Activated CD4-positive, alpha-beta memory T cell treated with anti-CD3 and anti-CD28 coated beads for 36 hours (primary cell): Measurements from ENCODE around the gene GAB2. TPM values are rescaled to one million over a fixed set of nuclear protein-coding genes. Genes with fewer than 3 reads are reported as not detected.
"Not testable (repeated sequence)": the region's sequence is repeated elsewhere in the genome, so short reads cannot be mapped to it uniquely, and the experiment has no call there.

Source experiments
- CTCF ChIA-PET: fragments of 350-600 bp; sonication (Branson Sonifier 250); formaldehyde crosslinking; loops from one replicate; lab custom pipeline; 2021; ENCODE audit warnings: antibody characterized with exemption, inconsistent platforms; lab: Charles Lee
- POLR2A ChIA-PET: fragments of 350-600 bp; sonication (Branson Sonifier 250); formaldehyde crosslinking; loops from one replicate; lab custom pipeline; 2021; ENCODE audit warnings: antibody characterized with exemption; lab: Charles Lee
- DNase-seq: peaks from one replicate; pipeline ENCODE4 v3.0.0-alpha.2; 2020
- H3K27ac Mint-ChIP-seq: one replicate; pipeline ENCODE4 v1.8.0; 2021; ENCODE audit warnings: mixed read lengths
- H3K27me3 Mint-ChIP-seq: one replicate; pipeline ENCODE4 v1.8.0; 2021; ENCODE audit warnings: mixed read lengths
- H3K36me3 Mint-ChIP-seq: one replicate; pipeline ENCODE4 v1.8.0; 2021; ENCODE audit warnings: mixed read lengths
- H3K4me1 Mint-ChIP-seq: one replicate; pipeline ENCODE4 v1.8.0; 2021; ENCODE audit warnings: low read depth, mixed read lengths
- H3K4me3 Mint-ChIP-seq: one replicate; pipeline ENCODE4 v1.8.0; 2021; ENCODE audit warnings: mild to moderate bottlenecking, mixed read lengths
- H3K9me3 Mint-ChIP-seq: one replicate; pipeline ENCODE4 v1.8.0; 2021; ENCODE audit warnings: mixed read lengths
- intact Hi-C: fragments of 100-400 bp; cut with micrococcal nuclease; formaldehyde crosslinking; loops from one replicate; pipeline ENCODE4 v1.15.1; 2023
- total RNA-seq, 2 experiments: library from RNA; stranded (reverse); gene quantifications; one replicate each; pipeline ENCODE4 v1.2.3, GENCODE V29; 2021

GAB2 gene
- total RNA-seq, 2 experiments from 2014 or later, result 8.9 to 11.1 TPM

DNA sequence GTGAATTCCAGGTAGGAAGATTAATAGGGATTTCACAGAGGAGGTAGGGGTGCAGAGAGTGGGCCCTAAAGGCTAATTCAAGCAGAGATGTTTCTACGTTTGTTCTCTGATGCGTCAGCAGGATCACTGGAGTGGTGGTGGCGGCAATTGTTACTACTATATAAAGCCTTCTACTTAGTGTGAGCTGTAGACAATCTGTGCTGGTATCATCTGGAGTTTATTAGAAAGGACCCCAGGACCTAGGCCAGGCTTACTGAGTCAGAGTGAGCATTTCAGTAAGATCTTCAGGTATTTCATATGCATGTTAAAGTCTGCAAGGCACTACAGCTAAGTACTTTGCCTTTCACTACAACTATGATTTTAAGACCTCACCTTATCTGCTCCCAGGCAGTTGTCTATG is 169.4 kb downstream of the GAB2 start:
- ChIA-PET CTCF (interaction anchor here (0.9 kb wide), 1 partner anchor 109 kb away, joined by 3 read pairs; the partner anchor contains the start of gene ALG8), POLR2A (no interaction called here)
- H3K27ac Mint-ChIP-seq, result no peak overlapping the region
- H3K4me3 Mint-ChIP-seq, result no peak overlapping the region
- DNase-seq, result no peak
- intact Hi-C loops, result no loop called here
- peaks cover 13% of the 10 kb centered on the region for H3K4me1 Mint-ChIP-seq
- no peaks in the 10 kb centered on the region for H3K27me3 Mint-ChIP-seq
- peaks cover 5% of the 10 kb centered on the region for H3K9me3 Mint-ChIP-seq
- peaks cover 9% of the 10 kb centered on the region for H3K36me3 Mint-ChIP-seq

DNA sequence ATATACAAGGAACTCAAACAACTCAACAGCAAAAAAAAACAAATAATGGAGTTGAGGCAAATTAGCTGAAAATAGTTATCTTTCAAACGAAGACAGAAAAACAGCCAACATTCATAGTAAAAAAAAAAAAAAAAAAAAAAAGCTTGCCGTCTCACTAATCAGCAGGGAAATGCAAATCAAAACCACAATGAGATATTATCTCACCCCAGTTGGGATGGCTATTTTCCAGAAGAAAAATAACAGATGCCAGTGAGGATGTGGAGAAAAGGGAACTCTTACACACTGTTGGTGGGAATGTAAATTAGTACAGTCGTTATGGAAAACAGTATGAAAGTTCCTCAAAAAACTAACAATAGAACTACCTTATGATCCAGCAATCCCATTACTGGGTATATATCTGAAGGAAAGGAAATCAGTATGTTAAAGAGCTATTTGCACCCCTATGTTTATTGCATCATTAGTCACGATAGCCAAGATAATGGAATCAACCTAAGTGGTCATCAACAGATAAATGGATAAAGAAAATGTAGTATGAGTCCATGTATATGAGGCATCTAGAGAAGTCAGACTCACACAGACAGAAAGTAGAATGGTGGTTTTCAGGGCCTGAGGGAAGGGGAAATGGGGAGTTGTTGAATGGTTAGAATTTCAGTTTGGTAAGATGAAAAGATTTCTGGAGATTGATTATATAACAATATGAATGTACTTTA is 172.9 kb downstream of the GAB2 start:
- Mint-ChIP-seq H3K4me3 (no peak overlapping the region), H3K9me3 (peaks cover 26% of the 10 kb centered on the region), H3K36me3 (peaks cover 22% of the 10 kb centered on the region), H3K27ac (no peak overlapping the region), H3K27me3 (no peaks in the 10 kb centered on the region), H3K4me1 (peaks cover 13% of the 10 kb centered on the region)
- CTCF ChIA-PET, result no interaction called here
- POLR2A ChIA-PET, result interaction anchor here (0.6 kb wide), 1 partner anchor 48 kb away, joined by 4 read pairs; no protein-coding TSS in a partner anchor
- no peak for DNase-seq
- intact Hi-C loops, result no loop called here

DNA sequence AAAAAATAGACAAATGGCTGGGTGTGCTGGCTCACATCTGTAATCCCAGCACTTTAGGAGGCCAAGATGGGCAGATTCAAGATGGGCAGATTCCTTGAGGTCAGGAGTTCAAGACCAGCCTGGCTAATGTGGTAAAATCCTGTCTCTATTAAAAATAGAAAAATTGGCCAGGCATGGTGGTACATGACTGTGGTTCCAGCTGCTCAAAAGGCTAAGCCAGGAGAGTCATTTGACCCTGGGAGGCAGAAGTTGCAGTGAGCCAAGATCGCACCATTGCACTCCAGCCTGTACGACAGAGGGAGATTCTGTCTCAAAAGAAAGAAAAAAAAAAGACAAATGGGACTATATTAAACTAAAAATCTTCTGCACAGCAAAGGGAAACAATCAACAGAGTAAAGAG is 173.5 kb downstream of the GAB2 start:
- H3K27me3 Mint-ChIP-seq, result no peaks in the 10 kb centered on the region
- DNase-seq, result no peak
- intact Hi-C loops, result no loop called here
- H3K9me3 Mint-ChIP-seq, result peaks cover 26% of the 10 kb centered on the region
- ChIA-PET CTCF (no interaction called here), POLR2A (interaction anchor here (0.6 kb wide), 1 partner anchor 49 kb away, joined by 4 read pairs; no protein-coding TSS in a partner anchor)
- no peak overlapping the region for H3K4me3 Mint-ChIP-seq
- H3K36me3 Mint-ChIP-seq, result peaks cover 22% of the 10 kb centered on the region
- H3K4me1 Mint-ChIP-seq, result peaks cover 13% of the 10 kb centered on the region
- H3K27ac Mint-ChIP-seq, result no peak overlapping the region

DNA sequence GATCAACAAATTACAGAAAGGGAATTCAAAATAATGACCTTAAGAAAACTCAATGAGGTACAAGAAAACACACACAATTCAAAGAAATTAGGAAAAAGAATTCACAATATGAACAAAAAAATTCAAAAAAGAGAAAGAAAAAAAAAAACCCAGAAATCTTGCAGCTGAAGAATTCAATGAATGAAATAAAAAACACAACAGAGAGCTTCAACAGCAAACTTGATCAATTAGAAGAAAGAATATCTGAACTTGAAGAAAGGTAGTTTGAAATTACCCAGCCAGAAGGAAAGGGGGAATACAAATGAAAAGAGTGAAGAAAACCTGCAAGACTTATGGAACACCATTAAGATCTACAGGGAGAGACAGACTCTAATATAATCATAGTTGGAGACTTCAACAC is 176.1 kb downstream of the GAB2 start:
- no peak for DNase-seq
- H3K4me3 Mint-ChIP-seq, result no peak overlapping the region
- H3K9me3 Mint-ChIP-seq, result peaks cover 31% of the 10 kb centered on the region
- CTCF ChIA-PET, result no interaction called here
- intact Hi-C loops, result no loop called here
- peaks cover 10% of the 10 kb centered on the region for H3K4me1 Mint-ChIP-seq
- no peaks in the 10 kb centered on the region for H3K27me3 Mint-ChIP-seq
- POLR2A ChIA-PET, result no interaction called here
- H3K36me3 Mint-ChIP-seq, result peaks cover 30% of the 10 kb centered on the region
- H3K27ac Mint-ChIP-seq, result no peak overlapping the region

DNA sequence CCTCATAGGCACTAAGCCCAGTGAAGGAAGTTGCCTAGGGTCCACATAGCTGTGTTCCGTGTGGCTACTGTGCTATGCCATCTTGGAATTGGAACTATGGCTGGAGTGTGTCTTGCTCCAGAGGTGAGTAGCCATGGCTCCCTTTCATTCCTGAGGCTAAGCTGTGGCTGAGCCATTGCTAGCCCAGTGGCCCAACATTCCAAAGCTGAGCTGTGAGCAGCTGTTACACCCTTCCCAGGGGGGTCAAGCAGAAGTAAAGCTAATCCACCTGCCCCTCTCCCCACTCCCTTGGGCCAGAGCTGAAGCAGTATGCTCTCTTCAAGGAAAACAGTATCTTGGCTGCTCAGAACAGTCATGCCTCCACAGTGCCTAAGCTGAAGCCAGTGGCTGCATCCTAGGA is 177.8 kb downstream of the GAB2 start:
- Mint-ChIP-seq H3K27me3 (no peaks in the 10 kb centered on the region), H3K4me1 (peaks cover 7% of the 10 kb centered on the region), H3K36me3 (peaks cover 24% of the 10 kb centered on the region), H3K4me3 (no peak overlapping the region), H3K9me3 (peaks cover 26% of the 10 kb centered on the region), H3K27ac (no peak overlapping the region)
- ChIA-PET POLR2A (no interaction called here), CTCF (no interaction called here)
- no peak for DNase-seq
- intact Hi-C loops, result no loop called here

DNA sequence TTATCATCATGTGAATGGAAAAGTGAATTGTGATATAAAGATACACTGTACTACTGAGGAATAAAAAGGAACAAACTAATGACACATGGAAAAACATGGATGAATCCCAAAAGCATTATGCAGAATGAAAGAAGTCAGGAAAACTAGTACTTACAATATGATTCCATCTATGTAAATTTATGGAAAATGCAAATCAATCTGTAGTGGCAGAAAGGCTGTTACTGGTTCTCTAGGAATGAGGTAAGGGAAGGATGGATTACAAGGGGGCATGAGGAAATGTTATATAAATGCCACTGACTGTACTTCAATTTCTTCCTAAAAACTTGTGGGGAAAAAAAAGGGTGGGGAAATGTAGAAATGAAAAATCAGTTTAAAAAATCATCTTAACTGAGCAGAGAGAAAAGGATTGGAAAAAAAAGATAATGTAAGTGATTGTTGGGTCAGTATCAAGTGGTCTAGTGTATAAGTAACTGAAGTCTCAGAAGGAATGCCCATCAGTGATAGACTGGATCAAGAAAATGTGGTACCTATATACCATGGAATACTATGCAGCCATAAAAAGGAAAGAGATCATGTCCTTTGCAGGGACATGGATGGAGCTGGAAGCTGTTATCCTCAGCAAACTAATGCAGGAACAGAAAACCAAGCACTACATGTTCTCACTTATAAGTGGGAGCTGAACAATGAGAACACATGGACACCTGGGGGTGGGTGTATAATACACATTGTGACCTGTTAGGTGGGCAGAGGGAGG is 180.2 kb downstream of the GAB2 start:
- Mint-ChIP-seq H3K36me3 (peaks cover 21% of the 10 kb centered on the region), H3K9me3 (peaks cover 22% of the 10 kb centered on the region), H3K4me3 (no peak overlapping the region), H3K4me1 (no peaks in the 10 kb centered on the region), H3K27ac (no peak overlapping the region), H3K27me3 (no peaks in the 10 kb centered on the region)
- ChIA-PET CTCF (interaction anchor here (1.0 kb wide), 1 partner anchor 327 kb away, joined by 3 read pairs; no protein-coding TSS in a partner anchor), POLR2A (no interaction called here)
- DNase-seq, result no peak
- intact Hi-C loops, result no loop called here

DNA sequence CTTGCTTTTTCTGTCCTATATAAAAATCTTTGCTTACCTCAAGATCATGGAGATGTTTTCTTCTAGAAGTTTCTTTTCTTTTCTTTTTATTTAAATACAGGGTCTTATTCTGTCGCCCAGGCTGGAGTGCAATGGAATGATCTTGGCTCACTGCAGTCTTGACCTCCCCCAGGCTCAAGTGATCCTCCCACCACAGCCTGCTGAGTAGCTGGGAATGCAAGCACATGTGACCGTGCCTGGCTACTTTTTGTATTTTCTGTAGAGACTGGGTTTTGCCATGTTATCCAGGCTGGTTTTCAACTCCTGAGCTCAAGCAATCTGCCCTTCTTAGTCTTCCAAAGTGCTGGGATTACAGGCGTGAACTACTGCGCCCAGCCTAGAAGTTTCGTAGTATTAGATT is 183.6 kb downstream of the GAB2 start:
- peaks cover 10% of the 10 kb centered on the region for H3K36me3 Mint-ChIP-seq
- ChIA-PET POLR2A (no interaction called here), CTCF (no interaction called here)
- H3K4me1 Mint-ChIP-seq, result no peaks in the 10 kb centered on the region
- DNase-seq, result no peak
- no peaks in the 10 kb centered on the region for H3K27me3 Mint-ChIP-seq
- peaks cover 5% of the 10 kb centered on the region for H3K9me3 Mint-ChIP-seq
- H3K4me3 Mint-ChIP-seq, result no peak overlapping the region
- no peak overlapping the region for H3K27ac Mint-ChIP-seq
- intact Hi-C loops, result no loop called here

DNA sequence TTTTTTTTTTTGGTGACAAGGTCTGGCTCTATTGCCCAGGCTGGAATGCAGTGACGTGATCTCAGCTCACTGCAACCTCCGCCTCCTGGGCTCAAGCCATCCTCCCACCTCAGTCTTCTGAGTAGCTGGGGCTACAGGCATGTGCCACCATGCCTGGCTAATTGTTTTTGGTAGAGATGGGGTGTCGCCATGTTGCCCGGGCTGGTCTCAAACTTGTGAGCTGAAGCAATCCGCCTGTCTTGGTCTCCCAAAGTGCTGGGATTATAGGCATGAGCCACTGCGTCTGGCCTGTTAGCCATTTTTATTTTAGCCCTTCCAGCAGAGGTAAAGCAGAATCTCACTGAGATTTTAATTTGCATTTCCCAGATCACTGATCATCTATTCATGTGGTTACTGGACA is 184.6 kb downstream of the GAB2 start:
- H3K27me3 Mint-ChIP-seq, CTCF ChIA-PET, DNase-seq, H3K27ac Mint-ChIP-seq, H3K4me1 Mint-ChIP-seq, intact Hi-C loops, H3K4me3 Mint-ChIP-seq, H3K9me3 Mint-ChIP-seq: not testable (repeated sequence)
- peaks cover 10% of the 10 kb centered on the region for H3K36me3 Mint-ChIP-seq
- POLR2A ChIA-PET, result interaction anchor here (0.6 kb wide), 1 partner anchor 31 kb away, joined by 5 read pairs; no protein-coding TSS in a partner anchor

DNA sequence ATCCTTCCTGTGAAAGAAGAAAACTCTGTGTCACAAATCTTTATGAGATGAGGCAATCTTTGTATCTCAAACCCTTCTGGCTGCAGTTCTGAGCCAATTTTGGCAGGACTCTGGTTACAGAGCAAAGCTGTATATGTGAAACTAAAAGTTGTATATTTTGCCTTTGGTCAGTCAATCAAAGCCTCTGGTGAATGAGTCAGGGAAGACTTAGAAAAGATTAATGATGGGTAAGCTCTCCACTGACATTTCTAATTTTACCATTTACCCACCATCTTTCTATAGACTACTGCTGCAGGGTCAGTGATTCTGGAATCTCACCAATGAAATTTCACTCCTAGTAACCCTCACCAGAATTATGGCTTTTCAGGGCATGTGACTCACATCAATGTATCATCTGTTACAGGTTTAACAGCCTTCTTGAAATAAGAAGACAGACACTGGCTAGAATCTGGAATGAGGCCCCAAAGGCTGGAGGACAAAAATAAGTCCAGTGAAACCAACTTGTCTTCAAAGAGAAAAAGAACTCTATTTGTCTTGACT is 185.6 kb downstream of the GAB2 start:
- H3K27me3 Mint-ChIP-seq, result no peaks in the 10 kb centered on the region
- ChIA-PET CTCF (no interaction called here), POLR2A (no interaction called here)
- intact Hi-C loops, result no loop called here
- H3K4me3 Mint-ChIP-seq, result no peak overlapping the region
- DNase-seq, result no peak
- H3K4me1 Mint-ChIP-seq, result peaks cover 7% of the 10 kb centered on the region
- peaks cover under 1% of the 10 kb centered on the region for H3K36me3 Mint-ChIP-seq
- no peak overlapping the region for H3K27ac Mint-ChIP-seq
- no peaks in the 10 kb centered on the region for H3K9me3 Mint-ChIP-seq

DNA sequence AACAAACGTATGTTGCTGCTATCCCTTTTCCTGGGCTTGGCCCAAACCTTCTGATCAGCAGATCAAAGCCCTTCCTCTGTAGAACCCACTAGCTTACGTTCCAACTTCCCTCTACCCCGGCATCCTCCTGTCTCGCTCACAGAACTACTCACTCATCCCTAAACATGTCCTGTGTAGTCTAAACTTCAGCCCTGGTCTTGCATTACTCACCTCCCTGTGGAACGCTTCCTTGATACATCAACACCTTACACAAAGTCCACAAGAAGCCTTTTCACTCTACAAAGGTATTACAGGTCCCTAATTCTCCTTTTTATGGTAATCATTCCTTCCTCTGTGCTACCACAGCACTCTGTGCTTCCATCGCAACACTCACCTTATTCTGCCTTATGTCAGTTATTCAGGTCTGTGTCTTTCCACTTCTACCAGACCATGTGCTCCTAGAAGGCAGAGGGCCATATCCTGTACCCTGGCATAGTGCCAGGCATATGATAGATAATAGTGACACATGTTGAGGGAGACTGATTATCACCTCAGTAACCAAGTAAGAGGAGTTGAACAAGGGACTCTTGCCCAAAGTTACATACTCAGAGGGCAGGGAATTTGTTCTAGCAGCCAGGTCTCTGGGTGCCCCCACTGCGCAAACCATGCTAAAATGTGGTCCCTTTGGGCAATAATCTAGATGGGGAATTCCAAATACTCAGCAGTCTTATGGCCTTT is 187.3 kb downstream of the GAB2 start:
- Mint-ChIP-seq H3K4me1 (peaks cover 13% of the 10 kb centered on the region), H3K27me3 (no peaks in the 10 kb centered on the region), H3K27ac (no peak overlapping the region), H3K9me3 (no peaks in the 10 kb centered on the region), H3K4me3 (no peak overlapping the region), H3K36me3 (peaks cover 2% of the 10 kb centered on the region)
- no peak for DNase-seq
- ChIA-PET CTCF (no interaction called here), POLR2A (no interaction called here)
- intact Hi-C loops, result no loop called here

DNA sequence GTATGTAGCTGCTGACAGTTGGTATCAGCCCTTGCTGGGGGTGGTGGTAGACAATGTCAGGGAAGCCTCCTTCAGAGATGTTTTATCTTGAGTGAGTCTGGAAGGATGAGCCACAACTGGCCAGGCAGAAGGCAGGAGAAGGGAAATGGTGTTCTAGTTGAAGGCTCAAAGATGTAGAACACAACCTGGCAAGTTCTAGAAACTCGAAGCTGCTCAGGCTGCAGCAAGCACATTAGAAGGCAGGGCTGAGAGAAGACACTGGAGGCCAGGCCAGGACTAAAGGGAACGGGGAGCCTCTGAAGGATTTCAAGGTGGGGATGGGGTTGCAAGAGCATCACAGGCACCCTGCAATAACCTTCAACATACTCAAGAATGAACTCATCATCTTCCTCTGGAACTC is 188.5 kb downstream of the GAB2 start:
- Mint-ChIP-seq H3K27ac (no peak overlapping the region), H3K4me1 (peaks cover 15% of the 10 kb centered on the region)
- CTCF ChIA-PET, result interaction anchor here (1.7 kb wide), 1 partner anchor 16 kb away, joined by 4 read pairs; no protein-coding TSS in a partner anchor

More for the DNA sequence above, 188.5 kb downstream of the GAB2 start:
- Mint-ChIP-seq H3K27me3 (no peaks in the 10 kb centered on the region), H3K9me3 (no peaks in the 10 kb centered on the region), H3K36me3 (peaks cover 3% of the 10 kb centered on the region), H3K4me3 (no peak overlapping the region)
- no peak for DNase-seq
- POLR2A ChIA-PET, result no interaction called here
- intact Hi-C loops, result loop anchor here (2.0 to 5.0 kb wide), 2 partner anchors 92 to 188 kb away; partner anchors contain the start of genes ALG8 and GAB2
